H9 (cell line): ENCODE results near the gene CEP126. TPM values are rescaled to one million over a fixed set of nuclear protein-coding genes. Genes with fewer than 3 reads are reported as not detected.

Experiments
- DNase-seq: peaks from one replicate; pipeline ENCODE4 v3.0.0-alpha.2; 2017
- H2AFZ ChIP-seq: one replicate; pipeline ENCODE4 v1.6.1; 2013; ENCODE audit warnings: mild to moderate bottlenecking, low read length, control low read depth, moderate library complexity
- H2AK5ac ChIP-seq: 2 replicates; pipeline ENCODE4 v1.6.1; 2013; ENCODE audit warnings: low read length, control low read depth, mixed read lengths; ENCODE audit not compliant: insufficient read length
- H2BK120ac ChIP-seq: one replicate; pipeline ENCODE4 v1.6.1; 2013; ENCODE audit warnings: low read depth, mild to moderate bottlenecking, low read length, control low read depth, inconsistent platforms; ENCODE audit not compliant: poor library complexity, severe bottlenecking
- H2BK12ac ChIP-seq: 2 replicates; pipeline ENCODE4 v1.6.1; 2013; ENCODE audit warnings: low read length, control low read depth, mixed read lengths, low read depth; ENCODE audit not compliant: insufficient read length
- H2BK15ac ChIP-seq: 2 replicates; pipeline ENCODE4 v1.6.1; 2013; ENCODE audit warnings: low read depth, low read length, control low read depth
- H2BK20ac ChIP-seq: one replicate; pipeline ENCODE4 v1.6.1; 2013; ENCODE audit warnings: low read depth, mild to moderate bottlenecking, low read length, control low read depth, inconsistent platforms; ENCODE audit not compliant: poor library complexity, severe bottlenecking
- H2BK5ac ChIP-seq: 2 replicates; pipeline ENCODE4 v1.6.1; 2013; ENCODE audit warnings: low read length, control low read depth, mixed read lengths; ENCODE audit not compliant: insufficient read length
- H3K14ac ChIP-seq: 2 replicates; pipeline ENCODE4 v1.6.1; 2013; ENCODE audit warnings: low read length, control low read depth; ENCODE audit not compliant: insufficient read depth
- H3K18ac ChIP-seq: 2 replicates; pipeline ENCODE4 v1.6.1; 2013; ENCODE audit warnings: low read depth, mild to moderate bottlenecking, mixed read lengths, low read length, control low read depth; ENCODE audit not compliant: insufficient read length
- H3K23ac ChIP-seq: 2 replicates; pipeline ENCODE4 v1.6.1; 2013; ENCODE audit warnings: low read length, control low read depth, mixed read lengths, low read depth; ENCODE audit not compliant: insufficient read length
- H3K23me2 ChIP-seq: 2 replicates; pipeline ENCODE4 v1.6.1; 2013; ENCODE audit warnings: low read depth, mild to moderate bottlenecking, mixed read lengths, low read length, control low read depth; ENCODE audit not compliant: insufficient read length, poor library complexity, severe bottlenecking
- H3K27ac ChIP-seq: 2 replicates; pipeline ENCODE4 v1.5.1; 2013; ENCODE audit warnings: low read length, control low read depth, mixed read lengths, low read depth; ENCODE audit not compliant: insufficient read length
- H3K27me3 ChIP-seq: 2 replicates; pipeline ENCODE4 v1.6.1; 2013; ENCODE audit warnings: low read length, control low read depth, inconsistent platforms; ENCODE audit not compliant: insufficient read depth
- H3K4ac ChIP-seq: 2 replicates; pipeline ENCODE4 v1.6.1; 2013; ENCODE audit warnings: low read depth, mild to moderate bottlenecking, control low read depth, inconsistent platforms, low read length, moderate library complexity
- H3K4me1 ChIP-seq: 2 replicates; pipeline ENCODE4 v1.6.1; 2013; ENCODE audit warnings: low read length, control low read depth, inconsistent platforms; ENCODE audit not compliant: insufficient read depth
- H3K4me2 ChIP-seq: 2 replicates; pipeline ENCODE4 v1.6.1; 2013; ENCODE audit warnings: low read length, control low read depth, mixed read lengths; ENCODE audit not compliant: insufficient read length, insufficient read depth
- H3K56ac ChIP-seq: 2 replicates; pipeline ENCODE4 v1.6.1; 2013; ENCODE audit warnings: low read depth, mild to moderate bottlenecking, mixed read lengths, low read length, control low read depth; ENCODE audit not compliant: insufficient read length
- H3K79me1 ChIP-seq: 2 replicates; pipeline ENCODE4 v1.6.1; 2013; ENCODE audit warnings: low read depth, mild to moderate bottlenecking, moderate library complexity, low read length, control low read depth, inconsistent platforms; ENCODE audit not compliant: insufficient read depth, poor library complexity, severe bottlenecking
- H3K79me2 ChIP-seq: 2 replicates; pipeline ENCODE4 v1.6.1; 2013; ENCODE audit warnings: low read length, control low read depth, inconsistent platforms; ENCODE audit not compliant: insufficient read depth
- H3K9ac ChIP-seq: 2 replicates; pipeline ENCODE4 v1.6.1; 2013; ENCODE audit warnings: low read length, control low read depth, mixed read lengths; ENCODE audit not compliant: insufficient read length; ENCODE audit errors: extremely low read depth
- H3K9me3 ChIP-seq: one replicate; pipeline ENCODE4 v1.6.1; 2013; ENCODE audit warnings: low read depth, low read length, inconsistent platforms; ENCODE audit not compliant: control insufficient read depth
- H3T11ph ChIP-seq: one replicate; pipeline ENCODE4 v1.6.1; 2013; ENCODE audit warnings: mild to moderate bottlenecking, low read length, control low read depth, inconsistent platforms
- H4K20me1 ChIP-seq: one replicate; pipeline ENCODE4 v1.6.1; 2013; ENCODE audit not compliant: control insufficient read depth, insufficient read length, insufficient read depth
- H4K5ac ChIP-seq: 2 replicates; pipeline ENCODE4 v1.6.1; 2013; ENCODE audit warnings: low read depth, mild to moderate bottlenecking, mixed read lengths, low read length, control low read depth; ENCODE audit not compliant: insufficient read length
- H4K8ac ChIP-seq: replicated peaks from 2 replicates; pipeline ENCODE4 v1.6.1; 2013; ENCODE audit warnings: low read length, control low read depth, mixed read lengths, low read depth; ENCODE audit not compliant: insufficient read length
- H4K91ac ChIP-seq: 2 replicates; pipeline ENCODE4 v1.6.1; 2013; ENCODE audit warnings: low read depth, mild to moderate bottlenecking, moderate library complexity, mixed read lengths, low read length, control low read depth; ENCODE audit not compliant: insufficient read length
- H3K27ac Mint-ChIP-seq, 3 experiments: 2 replicates in 2 of 3; 3 replicates in 1 of 3; pipeline ENCODE4 v1.8.0; 2020 to 2021; ENCODE audit warnings: mixed read lengths in 3 of 3, mild to moderate bottlenecking in 1 of 3, moderate library complexity in 1 of 3
- H3K27me3 Mint-ChIP-seq: 2 replicates; pipeline ENCODE4 v1.8.0; 2021; ENCODE audit warnings: low read depth, mild to moderate bottlenecking, moderate library complexity, mixed read lengths
- H3K36me3 Mint-ChIP-seq, 3 experiments: 2 replicates in 2 of 3; 3 replicates in 1 of 3; pipeline ENCODE4 v1.8.0; 2020 to 2021; ENCODE audit warnings: low read depth in 3 of 3, mixed read lengths in 3 of 3; ENCODE audit not compliant: insufficient read depth in 1 of 3
- H3K4me1 Mint-ChIP-seq, 2 experiments: 2 replicates each; pipeline ENCODE4 v1.8.0; 2020; ENCODE audit warnings: mixed read lengths in 2 of 2
- H3K4me3 Mint-ChIP-seq, 2 experiments: 2 replicates in 1 of 2; 3 replicates in 1 of 2; pipeline ENCODE4 v1.8.0; 2020 to 2021; ENCODE audit warnings: mild to moderate bottlenecking in 2 of 2, mixed read lengths in 2 of 2, moderate library complexity in 1 of 2
- H3K9me3 Mint-ChIP-seq, 2 experiments: 2 replicates in 1 of 2; 3 replicates in 1 of 2; pipeline ENCODE4 v1.8.0; 2020; ENCODE audit warnings: mild to moderate bottlenecking in 2 of 2, mixed read lengths in 2 of 2, moderate library complexity in 1 of 2
- WGBS: extraction: QIAGEN DNeasy Blood & Tissue Kit; methylation state at CpG from one replicate; pipeline ENCODE4 v1.1.7; 2013; ENCODE audit warnings: missing lambda C conversion rate, low lambda C conversion rate, mixed read lengths; ENCODE audit not compliant: insufficient read length; ENCODE audit errors: extremely low coverage; 5-methylcytosine and 5-hydroxymethylcytosine counted together
- total RNA-seq: library from RNA; stranded (reverse); gene quantifications from 2 replicates; pipeline ENCODE4 v1.2.1, GENCODE V29; 2021
- TF ChIP-seq, protein P1 (sequence below): fragments of 200-600 bp; sonication (generic); conservative IDR thresholded peaks from 3 replicates; pipeline ENCODE4 v1.8.0; 2021; ENCODE audit warnings: antibody characterized with exemption, mild to moderate bottlenecking

The CEP126 gene
- total RNA-seq, 1 experiment from 2014 or later: 1.2 TPM

DNA sequence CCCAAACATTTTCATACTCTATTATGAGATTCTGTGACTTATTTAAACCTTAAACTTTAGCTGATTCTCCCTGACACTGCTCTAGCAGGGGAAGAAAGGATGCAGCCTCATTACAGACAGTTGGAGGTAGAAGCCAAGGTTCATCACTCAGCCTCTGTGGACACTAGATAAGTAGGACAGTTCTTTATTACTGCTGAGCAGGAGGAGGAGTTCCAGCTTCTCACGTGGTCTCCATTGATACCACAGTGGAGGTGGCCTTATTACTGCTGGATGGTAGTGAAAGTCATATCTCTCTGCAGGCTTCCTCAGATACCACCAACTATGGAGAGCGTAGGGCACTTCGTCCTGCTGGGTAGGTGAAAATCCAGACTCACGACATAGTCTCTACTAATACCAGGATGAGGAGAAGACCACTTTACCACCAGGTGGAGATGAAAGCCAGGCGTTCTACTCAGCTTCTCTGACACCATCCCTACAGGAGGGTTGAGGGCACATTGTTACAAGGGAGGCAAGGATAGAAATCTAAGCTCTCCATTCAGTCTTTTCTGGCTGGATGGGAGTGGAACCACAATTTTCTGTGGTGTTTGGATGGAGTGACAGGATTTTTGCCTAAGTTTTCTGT, 14.6 kb downstream of the CEP126 start:
- Histone ChIP-seq H3K9ac (no peak overlapping the region), H2BK5ac (no peak overlapping the region), H3K18ac (no peak overlapping the region), H2BK15ac (no peak overlapping the region), H3T11ph (no peak overlapping the region), H3K23ac (no peak overlapping the region), H3K4me1 (no peaks in the 10 kb centered on the region), H4K8ac (no peak overlapping the region), H3K4ac (no peak overlapping the region), H3K79me2 (no peaks in the 10 kb centered on the region), H3K9me3 (no peaks in the 10 kb centered on the region), H3K56ac (no peak overlapping the region), H4K20me1 (no peaks in the 10 kb centered on the region), H2AK5ac (no peak overlapping the region), H3K27ac (no peak overlapping the region), H2BK120ac (no peak overlapping the region), H3K79me1 (no peaks in the 10 kb centered on the region), H2AFZ (no peak overlapping the region), H2BK20ac (no peak overlapping the region), H4K91ac (no peak overlapping the region), H4K5ac (no peak overlapping the region), H2BK12ac (no peak overlapping the region), H3K23me2 (no peaks in the 10 kb centered on the region), H3K27me3 (no peaks in the 10 kb centered on the region), H3K4me2 (no peak overlapping the region), H3K14ac (no peak overlapping the region)
- TF ChIP-seq, protein P1, sequence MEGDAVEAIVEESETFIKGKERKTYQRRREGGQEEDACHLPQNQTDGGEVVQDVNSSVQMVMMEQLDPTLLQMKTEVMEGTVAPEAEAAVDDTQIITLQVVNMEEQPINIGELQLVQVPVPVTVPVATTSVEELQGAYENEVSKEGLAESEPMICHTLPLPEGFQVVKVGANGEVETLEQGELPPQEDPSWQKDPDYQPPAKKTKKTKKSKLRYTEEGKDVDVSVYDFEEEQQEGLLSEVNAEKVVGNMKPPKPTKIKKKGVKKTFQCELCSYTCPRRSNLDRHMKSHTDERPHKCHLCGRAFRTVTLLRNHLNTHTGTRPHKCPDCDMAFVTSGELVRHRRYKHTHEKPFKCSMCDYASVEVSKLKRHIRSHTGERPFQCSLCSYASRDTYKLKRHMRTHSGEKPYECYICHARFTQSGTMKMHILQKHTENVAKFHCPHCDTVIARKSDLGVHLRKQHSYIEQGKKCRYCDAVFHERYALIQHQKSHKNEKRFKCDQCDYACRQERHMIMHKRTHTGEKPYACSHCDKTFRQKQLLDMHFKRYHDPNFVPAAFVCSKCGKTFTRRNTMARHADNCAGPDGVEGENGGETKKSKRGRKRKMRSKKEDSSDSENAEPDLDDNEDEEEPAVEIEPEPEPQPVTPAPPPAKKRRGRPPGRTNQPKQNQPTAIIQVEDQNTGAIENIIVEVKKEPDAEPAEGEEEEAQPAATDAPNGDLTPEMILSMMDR: no peak
- Mint-ChIP-seq H3K4me1 (no peaks in the 10 kb centered on the region), H3K36me3 (peaks cover 0 to 3% (median 0%) of the 10 kb centered on the region in 3 experiments; a peak in 1 of 7 replicates), H3K4me3 (no peak overlapping the region), H3K27me3 (no peaks in the 10 kb centered on the region), H3K27ac (no peak overlapping the region), H3K9me3 (0 out of 5 replicates have a peak, but pooled peaks cover 0 to 2% of the 10 kb centered on the region in 2 experiments)
- no CpG with 5 or more reads among the region's 5 CpGs for WGBS
- no peak for DNase-seq
